ENCODE measurements around the gene SHANK3. TPM values are rescaled to one million over a fixed set of nuclear protein-coding genes. Genes with fewer than 3 reads are reported as not detected.
A peak's percentile ranks its signal among the peaks of the same experiment; 100 is the strongest.
"Not testable (repeated sequence)": the region's sequence is repeated elsewhere in the genome, so short reads cannot be mapped to it uniquely, and the experiment has no call there.

The SHANK3 gene
- total and polyA plus RNA-seq, 7 donors: 4.2 to 16.3 (median 9.3) TPM

GRCh38 chr22:50628543-50629134, 44.0 kb upstream of the SHANK3 start:
- peaks cover 0 to 17% of the 10 kb centered on the region in 2 donors for H3K36me3 ChIP-seq (ENCODE audit: insufficient read depth in 1 of 2, low read depth in 1 of 2)
- H3K27ac ChIP-seq: peak overlapping the region; percentile 80
- ATAC-seq (peak in 1 of 4 donors; percentile 2), DNase-seq (no peak)
- no peaks in the 10 kb centered on the region for H3K27me3 ChIP-seq (ENCODE audit: insufficient read depth in 3 of 3, low read length in 2 of 3)
- TF ChIP-seq CTCF (IDR thresholded peaks at IDR 0.05): no peak
- H3K4me1 ChIP-seq: peaks cover 6% of the 10 kb centered on the region
- peak overlapping the region; percentile 91 for H3K4me3 ChIP-seq
- intact Hi-C loops (cut with DNase I): loop anchor here in 1 of 2 donors (5.0 kb wide), 1 partner anchor 74 kb away; no protein-coding TSS in a partner anchor
- WGBS, 3 donors: 31% methylated on average over 16 of the region's 16 CpGs
- H3K9me3 ChIP-seq: no peaks in the 10 kb centered on the region

DNA sequence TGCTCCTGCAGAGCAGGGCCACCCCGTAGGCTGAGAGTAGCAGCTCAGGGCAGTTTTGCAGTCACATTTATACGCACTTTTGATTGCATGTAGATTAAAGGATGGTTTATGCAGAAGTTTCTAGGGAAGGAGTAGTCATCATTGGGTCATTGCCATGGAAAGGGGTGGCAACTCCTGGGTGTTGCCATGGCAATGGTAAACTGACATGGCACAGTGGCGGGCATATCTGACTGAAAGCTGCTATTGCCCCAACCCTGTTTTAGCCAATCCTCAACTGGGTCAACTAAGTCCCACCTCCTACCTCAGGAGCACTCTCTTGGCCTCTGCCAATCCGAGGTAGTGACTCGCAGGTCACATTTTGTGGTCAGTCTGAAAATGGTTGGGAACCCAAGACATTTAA, 42.2 kb upstream of the SHANK3 start:
- H3K4me1 ChIP-seq: peaks cover 6% of the 10 kb centered on the region
- peaks cover 0 to 11% of the 10 kb centered on the region in 2 donors for H3K36me3 ChIP-seq (ENCODE audit: insufficient read depth in 1 of 2, low read depth in 1 of 2)
- no peaks in the 10 kb centered on the region for H3K9me3 ChIP-seq
- intact Hi-C loops (cut with DNase I): no loop called here
- no peak overlapping the region for H3K27ac ChIP-seq
- ATAC-seq (no peak), DNase-seq (no peak)
- TF ChIP-seq CTCF (IDR thresholded peaks at IDR 0.05): no peak
- 82 to 90% (median 87%) methylated on average over 5 of the region's 5 CpGs for WGBS, 3 donors
- H3K4me3 ChIP-seq: no peak overlapping the region
- no peaks in the 10 kb centered on the region for H3K27me3 ChIP-seq (ENCODE audit: insufficient read depth in 3 of 3, low read length in 2 of 3)

- intact Hi-C loops (cut with DNase I): no loop called here
- Histone ChIP-seq H3K36me3 (ENCODE audit: insufficient read depth in 1 of 2, low read depth in 1 of 2) (no peaks in the 10 kb centered on the region), H3K27me3 (ENCODE audit: insufficient read depth in 3 of 3, low read length in 2 of 3) (no peaks in the 10 kb centered on the region), H3K4me3 (no peak overlapping the region), H3K4me1 (no peaks in the 10 kb centered on the region), H3K9me3 (no peaks in the 10 kb centered on the region), H3K27ac (no peak overlapping the region)
- 69 to 93% (median 88%) methylated on average over 5 of the region's 5 CpGs for whole genome bisulfite sequencing, 3 donors
- TF ChIP-seq CTCF (IDR thresholded peaks at IDR 0.05): no peak
- no peak for DNase-seq
- ATAC-seq: no peak
Measured at GRCh38 chr22:50633086-50633485, 39.5 kb upstream of the SHANK3 start.

DNA sequence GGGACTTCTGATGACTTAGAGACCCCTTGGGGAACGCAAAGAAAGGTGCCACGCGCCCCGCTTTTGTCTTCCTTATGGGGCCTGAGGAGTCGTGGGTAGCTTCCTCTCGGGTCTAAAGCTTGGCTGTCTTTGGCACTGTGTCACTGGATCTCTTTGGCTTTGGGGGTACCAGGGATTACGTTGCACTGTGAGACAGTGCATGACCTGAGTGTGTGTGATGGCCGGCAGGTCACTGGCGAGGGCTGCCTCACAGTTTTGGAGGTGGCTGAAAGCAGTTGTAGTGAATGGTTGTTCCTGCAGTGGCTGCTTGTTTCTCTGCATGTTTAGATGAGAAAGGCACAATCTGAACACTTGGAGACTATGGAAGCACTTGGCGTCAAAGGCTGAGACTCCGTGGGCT, 38.9 kb upstream of the SHANK3 start:
- no peaks in the 10 kb centered on the region for H3K36me3 ChIP-seq (ENCODE audit: insufficient read depth in 1 of 2, low read depth in 1 of 2)
- H3K4me3 ChIP-seq: no peak overlapping the region
- intact Hi-C loops (cut with DNase I): no loop called here
- DNase-seq: no peak
- H3K9me3 ChIP-seq: no peaks in the 10 kb centered on the region
- no peak for TF ChIP-seq CTCF (IDR thresholded peaks at IDR 0.05)
- H3K4me1 ChIP-seq: no peaks in the 10 kb centered on the region
- WGBS, 3 donors: 85 to 86% (median 85%) methylated on average over 11 of the region's 11 CpGs
- H3K27me3 ChIP-seq (ENCODE audit: insufficient read depth in 3 of 3, low read length in 2 of 3): no peaks in the 10 kb centered on the region
- ATAC-seq: no peak
- H3K27ac ChIP-seq: no peak overlapping the region

DNA sequence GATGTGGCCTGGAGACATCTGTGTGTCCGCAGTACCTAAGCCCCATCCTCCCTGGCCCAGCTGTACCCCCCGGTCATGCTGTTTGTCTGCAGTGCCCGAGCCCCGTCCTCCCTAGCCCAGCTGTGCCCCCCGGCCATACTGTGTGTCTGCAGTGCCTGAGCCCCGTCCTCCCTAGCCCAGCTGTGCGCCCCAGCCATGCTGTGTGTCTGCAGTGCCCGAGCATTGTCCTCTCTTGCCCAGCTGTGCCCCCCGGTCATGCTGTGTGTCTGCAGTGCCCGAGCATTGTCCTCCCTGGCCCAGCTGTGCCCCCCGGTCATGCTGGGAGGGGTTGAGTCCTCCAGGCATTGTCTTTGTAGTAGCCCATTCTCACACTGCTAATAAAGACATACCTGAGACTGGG, 37.0 kb upstream of the SHANK3 start:
- no peaks in the 10 kb centered on the region for H3K27me3 ChIP-seq (ENCODE audit: insufficient read depth in 3 of 3, low read length in 2 of 3)
- H3K9me3 ChIP-seq: no peaks in the 10 kb centered on the region
- 87 to 89% (median 88%) methylated on average over 11 of the region's 11 CpGs for WGBS, 3 donors
- no peak overlapping the region for H3K27ac ChIP-seq
- intact Hi-C loops (cut with DNase I): no loop called here
- H3K4me3 ChIP-seq: no peak overlapping the region
- TF ChIP-seq CTCF (IDR thresholded peaks at IDR 0.05): no peak
- ATAC-seq (no peak), DNase-seq (no peak)
- no peaks in the 10 kb centered on the region for H3K4me1 ChIP-seq
- no peaks in the 10 kb centered on the region for H3K36me3 ChIP-seq (ENCODE audit: insufficient read depth in 1 of 2, low read depth in 1 of 2)

DNA sequence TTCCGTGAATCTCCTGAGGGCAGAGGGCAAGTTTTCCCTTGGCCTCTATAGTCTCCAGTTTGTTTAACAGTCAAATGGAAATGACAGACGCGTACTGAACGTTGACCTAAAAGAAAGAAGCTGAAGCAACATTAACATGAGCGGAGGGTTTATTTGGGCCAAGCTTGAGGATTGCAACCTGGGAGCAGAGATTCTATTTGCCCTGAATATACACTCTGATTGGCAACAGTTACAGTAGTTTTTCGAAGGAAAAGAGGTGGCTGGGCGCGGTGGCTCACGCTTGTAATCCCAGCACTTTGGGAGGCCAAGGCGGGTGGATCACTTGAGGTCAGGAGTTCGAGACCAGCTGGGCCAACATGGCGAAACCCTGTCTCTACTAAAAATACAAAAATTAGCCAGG, 32.3 kb upstream of the SHANK3 start:
- H3K9me3 ChIP-seq; H3K27ac ChIP-seq; H3K4me1 ChIP-seq; ATAC-seq; DNase-seq; intact Hi-C loops (cut with DNase I); H3K36me3 ChIP-seq (ENCODE audit: insufficient read depth in 1 of 2, low read depth in 1 of 2); H3K4me3 ChIP-seq: not testable (repeated sequence)
- WGBS, 3 donors: 94 to 98% (median 95%) methylated on average over 12 of the region's 12 CpGs
- peaks cover 0 to 32% (median 6%) of the 10 kb centered on the region in 3 donors for H3K27me3 ChIP-seq (ENCODE audit: insufficient read depth in 3 of 3, low read length in 2 of 3)

All from psoas muscle (tissue), 8 donors.